HepG2 (cell line): Measurements from ENCODE around the gene R3HDM1. TPM values are rescaled to one million over a fixed set of nuclear protein-coding genes. Genes with fewer than 3 reads are reported as not detected.
"Not testable (repeated sequence)": the region's sequence is repeated elsewhere in the genome, so short reads cannot be mapped to it uniquely, and the experiment has no call there.

Experiments
- ATAC-seq: fragments of 200-7000 bp; cut with Tn5 transposase; 3 replicates; pipeline ENCODE4 v1.9.1; 2020; ENCODE audit warnings: mild to moderate bottlenecking, moderate library complexity
- BruUV-seq: library from RNA; stranded (reverse); fragments of 400-500 nt; replicated peaks from 2 replicates; lab custom pipeline; 2021; lab: Mats Ljungman, UMichigan
- CTCF ChIA-PET: fragments of 300-600 bp; formaldehyde crosslinking; extraction: SDS; loops from one replicate; lab custom pipeline; 2021; ENCODE audit warnings: low total read pairs, inconsistent platforms, low intra/inter-chr PET ratio; lab: Yijun Ruan, JAX
- POLR2A ChIA-PET: fragments of 350-600 bp; sonication (Branson Sonifier 250); formaldehyde crosslinking; loops from one replicate; lab custom pipeline; 2020; ENCODE audit warnings: antibody characterized with exemption, inconsistent platforms; lab: Yijun Ruan, JAX
- DNase-seq: peaks from one replicate; pipeline ENCODE4 v3.0.0-alpha.2; 2015; ENCODE audit warnings: low spot score
- FAIRE-seq: peaks from 3 replicates; lab custom pipeline; 2011; peaks lifted over from hg19 to GRCh38; lab: Jason Lieb, UNC
- H2AFZ ChIP-seq: one replicate; pipeline ENCODE4 v1.6.1; 2011; ENCODE audit warnings: low read length, inconsistent platforms
- H3K27ac ChIP-seq: fragments of 300-600 bp; 3 replicates; pipeline ENCODE4 v1.8.0; 2011; ENCODE audit warnings: mixed run types, mild to moderate bottlenecking, mixed read lengths, low read length, inconsistent platforms; ENCODE audit not compliant: insufficient read depth; ENCODE audit errors: extremely low read length
- H3K27me3 ChIP-seq, 2 experiments: fragments of 200-600 bp in 1 of 2; 2 replicates in 1 of 2; 3 replicates in 1 of 2; pipeline versions ENCODE4 v1.6.0 to v1.8.0; 2011; ENCODE audit warnings: low read length in 2 of 2, mild to moderate bottlenecking in 2 of 2, moderate library complexity in 2 of 2, inconsistent platforms in 1 of 2; ENCODE audit not compliant: insufficient read depth in 2 of 2, control insufficient read depth in 1 of 2
- H3K36me3 ChIP-seq, 2 experiments: fragments of 200-600 bp in 1 of 2; replicated peaks in 1 of 2; 2 replicates in 1 of 2; 3 replicates in 1 of 2; pipeline versions ENCODE4 v1.5.1 to v1.8.0; 2011; ENCODE audit warnings: low read length in 2 of 2, inconsistent platforms in 1 of 2; ENCODE audit not compliant: insufficient read depth in 2 of 2, control insufficient read depth in 1 of 2
- H3K4me1 ChIP-seq: 2 replicates; pipeline ENCODE4 v1.5.1; 2012; ENCODE audit warnings: low read length, inconsistent platforms; ENCODE audit not compliant: insufficient read depth
- H3K4me2 ChIP-seq: 2 replicates; pipeline ENCODE4 v1.6.0; 2011; ENCODE audit warnings: low read depth, low read length, inconsistent platforms
- H3K4me3 ChIP-seq, 3 experiments: fragments of 200-600 bp in 1 of 3; sonication (generic), shearing (Covaris generic) in 1 of 3; replicated peaks in 1 of 3; 2 replicates each; pipeline ENCODE4 v1.5.1; 2011 to 2016; ENCODE audit warnings: low read length in 3 of 3, inconsistent platforms in 2 of 3, low read depth in 2 of 3, mild to moderate bottlenecking in 2 of 3, control low read depth in 1 of 3, mixed read lengths in 1 of 3; ENCODE audit not compliant: insufficient read depth in 1 of 3
- H3K79me2 ChIP-seq: one replicate; pipeline ENCODE4 v1.6.1; 2011; ENCODE audit warnings: low read length, inconsistent platforms; ENCODE audit not compliant: insufficient read depth
- H3K9ac ChIP-seq: 2 replicates; pipeline ENCODE4 v1.6.0; 2011; ENCODE audit warnings: mild to moderate bottlenecking, low read depth, low read length, inconsistent platforms; ENCODE audit not compliant: insufficient read depth
- H3K9me3 ChIP-seq: 2 replicates; pipeline ENCODE4 v1.5.1; 2012; ENCODE audit warnings: mild to moderate bottlenecking, low read length
- H4K20me1 ChIP-seq: 2 replicates; pipeline ENCODE4 v1.6.0; 2011; ENCODE audit warnings: inconsistent platforms, mild to moderate bottlenecking, low read length, moderate library complexity; ENCODE audit not compliant: insufficient read depth
- AGO1 ChIP-seq: fragments of 200-400 bp; formaldehyde crosslinking; IDR thresholded peaks from 2 replicates; pipeline ENCODE4 v1.6.1; 2017; ENCODE audit warnings: mild to moderate bottlenecking, low read depth, low read length, moderate library complexity; ENCODE audit not compliant: poor library complexity, severe bottlenecking
- CEBPB ChIP-seq: IDR thresholded peaks from 2 replicates; pipeline ENCODE4 v1.6.1; 2011; ENCODE audit warnings: low read depth, low read length, improper control_type of control experiment, borderline replicate concordance
- CEBPG ChIP-seq: IDR thresholded peaks from 2 replicates; pipeline ENCODE4 v1.6.1; 2016
- FOXP4 ChIP-seq: sonication (generic); formaldehyde crosslinking; IDR thresholded peaks from 2 replicates; pipeline ENCODE4 v1.4.0; 2020; ENCODE audit warnings: missing genetic modification reagents
- RCOR2 ChIP-seq: IDR thresholded peaks from 2 replicates; pipeline ENCODE4 v1.6.1; 2016; ENCODE audit warnings: missing biosample characterization, missing genetic modification reagents
- RERE ChIP-seq: IDR thresholded peaks from 2 replicates; pipeline ENCODE4 v1.6.1; 2016; ENCODE audit warnings: low read depth, missing genetic modification reagents, missing compliant biosample characterization
- TRAFD1 ChIP-seq: sonication (generic); formaldehyde crosslinking; IDR thresholded peaks from 2 replicates; pipeline ENCODE4 v1.5.1; 2020; ENCODE audit warnings: missing genetic modification reagents, mild to moderate bottlenecking, borderline replicate concordance
- ZNF564 ChIP-seq: sonication (generic); formaldehyde crosslinking; IDR thresholded peaks from 2 replicates; pipeline ENCODE4 v1.8.1; 2023; ENCODE audit warnings: mild to moderate bottlenecking, missing genetic modification reagents
- WGBS: methylation state at CpG from one replicate; pipeline ENCODE4 v1.1.6; 2017; ENCODE audit warnings: low lambda C conversion rate; 5-methylcytosine and 5-hydroxymethylcytosine counted together
- in situ Hi-C: cut with HindIII; loops from 2 replicates; pipeline ENCODE4 v1.10.0; 2017; ENCODE audit warnings: low pct_unique_long_range_greater_than_20kb; ENCODE audit not compliant: extremely low pct_ligation_motif_present
- intact Hi-C: fragments of 100-400 bp; cut with micrococcal nuclease; formaldehyde crosslinking; loops from one replicate; pipeline ENCODE4 v1.10.0; 2022; ENCODE audit not compliant: unreplicated experiment
- polyA plus RNA-seq, 8 experiments: library from polyadenylated mRNA; depleted of rRNA in 3 of 8; stranded (reverse) in 7 of 8; unstranded in 1 of 8; fragments of >200 nt; fragmentation: Illumina TruSeq in 4 of 8; extraction: Trizol in 4 of 8; gene quantifications; 2 replicates each; pipeline versions ENCODE4 v1.2.1 to v1.2.3, GENCODE V29; 2011 to 2016; ENCODE audit warnings: low read depth in 4 of 8, missing spikeins in 1 of 8, mixed read lengths in 1 of 8; ENCODE audit not compliant: insufficient read depth in 1 of 8
- total RNA-seq, 5 experiments: library from RNA; depleted of rRNA; stranded (reverse); fragments of >200 nt; fragmentation: Illumina TruSeq; extraction: Trizol; gene quantifications; 2 replicates each; pipeline ENCODE4 v1.2.3, GENCODE V29; 2016; ENCODE audit warnings: low read depth in 1 of 5

R3HDM1 gene
- total and polyA plus RNA-seq, 2 of the 13 experiments (the other 11 are each of a cell fraction or from before 2014, with no cell fraction given): 15.7 to 54.3 TPM

GRCh38 chr2:135704075-135704474 lies 172.8 kb downstream of the R3HDM1 start:
- H3K4me1 ChIP-seq, H3K79me2 ChIP-seq, FAIRE-seq, intact Hi-C loops, H3K9ac ChIP-seq, CTCF ChIA-PET, H3K27me3 ChIP-seq, DNase-seq, H3K4me2 ChIP-seq, H3K4me3 ChIP-seq, H2AFZ ChIP-seq, BruUV-seq, POLR2A ChIA-PET, H3K9me3 ChIP-seq, H3K27ac ChIP-seq, H4K20me1 ChIP-seq, H3K36me3 ChIP-seq, ATAC-seq: not testable (repeated sequence)
- 96% methylated on average over 5 of the region's 5 CpGs for WGBS
- in situ Hi-C loops: loop anchor here (5.0 kb wide), 1 partner anchor 702 kb away; no protein-coding TSS in a partner anchor

- H3K4me2 ChIP-seq: no peak overlapping the region
- intact Hi-C loops (no loop called here), in situ Hi-C loops (no loop called here)
- TF ChIP-seq CEBPB (peak; percentile 89), ZNF564 (CRISPR knock-in tag) (no peak), RERE (CRISPR knock-in tag) (no peak), AGO1 (no peak), FOXP4 (no peak), RCOR2 (CRISPR knock-in tag) (no peak), CEBPG (peak; percentile 48; the same call in 1 of the 2 replicates), TRAFD1 (no peak)
- no peak overlapping the region for H3K9ac ChIP-seq
- H3K27ac ChIP-seq: no peak overlapping the region
- ATAC-seq: no peak
- no peaks in the 10 kb centered on the region for H3K9me3 ChIP-seq
- FAIRE-seq: no peak
- H4K20me1 ChIP-seq: no peaks in the 10 kb centered on the region
- H3K4me3 ChIP-seq: no peak overlapping the region
- no peak for DNase-seq
- H2AFZ ChIP-seq: no peak overlapping the region
- peaks cover 2 to 15% of the 10 kb centered on the region in 2 experiments; a peak in 3 of 5 replicates for H3K36me3 ChIP-seq
- 97% methylated on average over 4 of the region's 4 CpGs for WGBS
- H3K4me1 ChIP-seq: no peaks in the 10 kb centered on the region
- H3K27me3 ChIP-seq: no peaks in the 10 kb centered on the region
- no TSS peak for BruUV-seq
- ChIA-PET POLR2A (no interaction called here), CTCF (interaction anchor here (0.8 kb wide), 1 partner anchor 719 kb away, joined by 3 read pairs; no protein-coding TSS in a partner anchor)
- H3K79me2 ChIP-seq: no peaks in the 10 kb centered on the region
Measured at GRCh38 chr2:135708159-135708558, 176.9 kb downstream of the R3HDM1 start.
